ENCODE measurements around the gene DNM3.

Gene DNM3

DNA sequence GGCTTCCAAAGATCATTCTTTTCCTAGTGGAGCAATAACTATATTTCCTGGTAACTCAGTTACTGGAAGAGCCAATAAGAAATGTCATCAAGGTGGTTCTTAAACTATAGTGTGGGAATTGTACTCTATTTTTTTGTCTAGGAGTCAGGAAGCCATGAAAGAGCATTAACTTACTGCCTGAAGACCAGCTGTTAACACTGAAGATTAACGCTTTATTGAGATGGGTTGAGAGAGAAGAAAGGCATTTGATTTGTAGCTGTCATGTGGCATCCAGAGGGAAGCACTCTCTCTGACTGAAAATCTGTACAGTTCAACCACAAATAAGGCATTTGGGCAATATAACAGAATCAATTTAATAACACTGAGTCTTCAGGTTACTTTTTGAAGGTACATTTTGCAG is 76.0 kb downstream of the DNM3 start:
- TF ChIP-seq, protein P1, sequence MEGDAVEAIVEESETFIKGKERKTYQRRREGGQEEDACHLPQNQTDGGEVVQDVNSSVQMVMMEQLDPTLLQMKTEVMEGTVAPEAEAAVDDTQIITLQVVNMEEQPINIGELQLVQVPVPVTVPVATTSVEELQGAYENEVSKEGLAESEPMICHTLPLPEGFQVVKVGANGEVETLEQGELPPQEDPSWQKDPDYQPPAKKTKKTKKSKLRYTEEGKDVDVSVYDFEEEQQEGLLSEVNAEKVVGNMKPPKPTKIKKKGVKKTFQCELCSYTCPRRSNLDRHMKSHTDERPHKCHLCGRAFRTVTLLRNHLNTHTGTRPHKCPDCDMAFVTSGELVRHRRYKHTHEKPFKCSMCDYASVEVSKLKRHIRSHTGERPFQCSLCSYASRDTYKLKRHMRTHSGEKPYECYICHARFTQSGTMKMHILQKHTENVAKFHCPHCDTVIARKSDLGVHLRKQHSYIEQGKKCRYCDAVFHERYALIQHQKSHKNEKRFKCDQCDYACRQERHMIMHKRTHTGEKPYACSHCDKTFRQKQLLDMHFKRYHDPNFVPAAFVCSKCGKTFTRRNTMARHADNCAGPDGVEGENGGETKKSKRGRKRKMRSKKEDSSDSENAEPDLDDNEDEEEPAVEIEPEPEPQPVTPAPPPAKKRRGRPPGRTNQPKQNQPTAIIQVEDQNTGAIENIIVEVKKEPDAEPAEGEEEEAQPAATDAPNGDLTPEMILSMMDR (IDR thresholded peaks at IDR 0.05; ENCODE audit: low read depth, low read length): no peak
- no peak for DNase-seq (ENCODE audit: extremely low read depth, low read depth)

DNA sequence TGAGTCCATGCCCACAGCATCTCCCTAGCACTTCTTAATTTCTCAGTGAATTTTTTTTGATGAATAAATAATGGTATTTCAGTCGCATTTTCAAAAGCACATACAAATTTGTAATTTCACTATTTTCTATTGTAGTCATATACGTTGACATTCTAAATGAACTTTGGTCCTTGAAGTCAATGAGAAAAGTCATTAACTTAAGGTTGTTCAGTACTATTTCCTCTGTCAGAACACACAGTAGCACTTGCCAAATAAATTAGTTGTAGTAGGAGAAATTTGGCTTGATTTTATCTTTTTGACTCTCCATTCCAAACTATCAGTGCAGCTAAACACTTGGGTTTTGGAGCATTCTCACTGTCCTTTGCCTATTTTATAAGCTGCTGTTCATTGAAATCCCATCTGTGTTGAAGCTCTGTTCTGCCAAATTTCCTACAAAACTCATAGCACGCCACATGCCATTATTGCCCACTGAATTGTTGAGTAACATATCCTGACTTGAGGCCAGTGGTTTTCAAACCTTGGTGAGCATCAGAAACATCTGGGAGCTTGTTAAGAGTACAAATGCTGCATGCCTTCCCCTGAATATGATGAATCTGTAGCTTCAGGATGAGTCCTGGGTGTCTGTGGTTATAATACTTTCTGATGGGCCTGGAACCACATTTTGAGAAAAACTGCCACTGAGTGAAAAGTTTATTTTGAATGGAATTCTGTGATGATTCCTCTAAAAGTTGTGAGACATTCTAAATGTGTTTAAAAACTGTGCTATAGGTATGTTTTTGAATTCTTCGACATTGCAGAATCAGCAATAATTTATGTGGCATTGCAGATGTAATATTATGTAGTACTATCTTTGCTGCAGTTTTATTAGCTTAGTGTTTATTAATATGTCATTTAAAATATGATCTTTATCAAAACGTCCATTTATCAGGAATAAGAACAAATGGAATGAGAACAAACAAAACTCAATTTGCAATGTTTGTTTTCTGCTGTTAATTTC is 78.9 kb downstream of the DNM3 start:
- TF ChIP-seq, protein P1 (IDR thresholded peaks at IDR 0.05; ENCODE audit: low read depth, low read length): no peak
- no peak for DNase-seq (ENCODE audit: extremely low read depth, low read depth)

DNA sequence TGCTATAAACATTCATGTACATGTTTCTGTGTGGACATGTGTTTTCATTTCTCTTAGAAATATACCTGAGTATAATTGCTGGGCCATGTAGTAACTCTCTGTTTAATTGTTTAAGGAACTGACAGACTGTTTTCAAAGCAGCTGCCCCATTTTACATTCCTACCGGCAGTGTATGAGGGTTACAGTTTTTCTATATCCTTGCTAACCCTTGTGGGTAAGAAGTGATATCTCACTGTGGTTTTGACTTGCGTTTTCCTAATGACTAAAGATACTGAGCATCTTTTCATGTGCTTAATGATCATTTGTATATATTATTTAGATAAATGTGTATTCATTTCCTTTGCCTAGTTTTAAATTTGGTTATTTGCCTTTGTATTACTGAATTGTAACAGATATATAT is 81.7 kb downstream of the DNM3 start:
- TF ChIP-seq, protein P1 (IDR thresholded peaks at IDR 0.05; ENCODE audit: low read depth, low read length): no peak
- no peak for DNase-seq (ENCODE audit: extremely low read depth, low read depth)

DNA sequence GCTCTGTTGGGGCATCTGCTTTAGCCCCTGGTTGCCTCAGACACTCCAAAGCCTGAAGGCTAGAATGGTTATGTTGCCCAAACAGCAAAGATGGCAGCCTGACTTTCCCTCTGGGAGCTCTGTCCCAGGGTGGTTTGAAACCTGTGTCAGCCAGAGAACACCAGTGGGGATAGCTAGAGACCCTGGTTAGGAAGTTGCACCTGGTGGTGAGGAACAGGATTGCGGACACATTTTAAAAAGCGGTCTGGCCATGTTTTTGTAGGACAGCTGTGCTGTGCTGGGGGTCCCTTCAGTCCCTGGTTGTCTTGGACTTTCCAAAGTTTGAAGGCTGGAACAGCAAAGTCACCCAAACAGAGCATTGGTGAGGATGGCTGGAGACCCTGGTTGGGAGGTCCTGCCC is 87.8 kb downstream of the DNM3 start:
- DNase-seq (ENCODE audit: extremely low read depth, low read depth): no peak
- TF ChIP-seq, protein P1 (IDR thresholded peaks at IDR 0.05; ENCODE audit: low read depth, low read length): no peak

DNA sequence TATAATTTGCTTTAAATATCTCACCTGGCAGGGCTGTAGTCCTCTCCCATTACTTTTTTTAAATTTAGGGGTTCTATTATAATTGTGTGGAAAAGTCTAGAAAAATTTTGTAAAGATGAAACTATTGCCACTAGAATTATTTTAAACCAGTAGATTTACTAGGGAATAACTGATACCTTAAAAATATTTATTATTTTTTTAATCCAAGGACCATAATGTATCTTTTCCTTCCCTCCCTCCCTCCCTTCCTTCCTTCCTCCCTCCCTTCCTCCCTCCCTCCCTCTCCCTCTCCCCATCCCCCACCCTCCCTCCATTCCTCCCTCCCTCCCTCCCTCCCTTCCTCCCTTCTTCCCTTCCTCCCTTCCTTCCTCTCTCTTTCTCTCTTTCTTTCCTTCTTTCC is 90.5 kb downstream of the DNM3 start:
- TF ChIP-seq, protein P1 (IDR thresholded peaks at IDR 0.05; ENCODE audit: low read depth, low read length): no peak
- no peak for DNase-seq (ENCODE audit: extremely low read depth, low read depth)

DNA sequence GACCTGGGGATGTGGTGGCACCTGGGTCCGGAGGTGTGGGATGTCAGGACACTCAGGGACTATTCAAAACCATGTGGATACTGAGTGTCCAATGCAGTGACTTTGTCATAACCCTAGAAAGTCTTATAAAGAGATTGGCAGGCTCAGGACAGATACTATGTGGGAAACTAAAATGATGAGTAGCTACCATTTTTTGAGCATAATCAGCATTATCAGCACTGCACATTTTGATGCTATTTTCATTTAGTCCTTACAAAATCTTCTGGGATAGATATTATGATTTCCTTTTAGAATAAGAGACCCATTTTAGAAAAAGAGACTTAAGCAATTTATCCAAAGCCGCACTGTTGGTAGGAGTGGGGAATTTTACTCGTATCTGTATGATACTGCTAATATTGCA is 93.4 kb downstream of the DNM3 start:
- TF ChIP-seq, protein P1 (IDR thresholded peaks at IDR 0.05; ENCODE audit: low read depth, low read length): no peak
- no peak for DNase-seq (ENCODE audit: extremely low read depth, low read depth)

DNA sequence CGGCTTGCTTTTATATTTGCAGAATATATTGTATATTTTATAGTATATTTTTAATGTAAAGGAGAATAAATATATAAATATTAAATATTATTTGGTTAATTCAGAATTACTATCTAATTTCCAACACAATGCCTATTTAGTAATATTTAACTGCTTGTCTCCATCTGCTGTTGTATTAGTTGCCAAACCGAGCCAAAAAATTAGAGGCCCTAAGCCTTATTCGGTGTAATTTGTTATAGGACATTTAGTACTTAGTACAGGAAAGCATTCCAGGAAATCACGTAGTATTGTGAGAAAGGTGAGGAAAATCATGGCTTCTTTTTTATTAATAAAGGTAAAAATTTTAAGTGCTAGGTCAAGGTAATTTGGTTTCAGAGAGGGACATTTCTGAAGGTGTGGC is 93.8 kb downstream of the DNM3 start:
- DNase-seq (ENCODE audit: extremely low read depth, low read depth): no peak
- TF ChIP-seq, protein P1 (IDR thresholded peaks at IDR 0.05; ENCODE audit: low read depth, low read length): no peak

Data from AG09319 (cell line).